Stimulated activated CD4-positive, alpha-beta T cell treated with anti-CD3 and anti-CD28 coated beads, Interleukin-1b, Interleukin-23, amount 100 ng/mL, for 1 hour (primary cell): ENCODE results near the gene SCYGR4.
"Not testable (repeated sequence)": the region's sequence is repeated elsewhere in the genome, so short reads cannot be mapped to it uniquely, and the experiment has no call there.

Experiments
- DNase-seq, 2 donors: peaks; one replicate each; pipeline ENCODE4 v3.0.0-alpha.2; 2020; ENCODE audit warnings: low read depth in 2 of 2

Gene SCYGR4

GRCh38 chr2:227617316-227618230 is at the start of gene SCYGR4:
Gene SCYGR4 (plus strand): TSS chr2:227617498. CDS start chr2:227617498, 0 bp downstream.
- DNase-seq: no peak

GRCh38 chr2:227568852-227569169 is 48.5 kb upstream of the SCYGR4 start:
- no peak for DNase-seq

GRCh38 chr2:227570615-227571014 is 46.7 kb upstream of the SCYGR4 start:
- no peak for DNase-seq

- DNase-seq: no peak
Measured at GRCh38 chr2:227576110-227576509, 41.2 kb upstream of the SCYGR4 start.

- no peak for DNase-seq
Measured at GRCh38 chr2:227576812-227577211, 40.5 kb upstream of the SCYGR4 start.

- DNase-seq: no peak
Measured at GRCh38 chr2:227577555-227577954, 39.7 kb upstream of the SCYGR4 start.

- no peak for DNase-seq
Measured at GRCh38 chr2:227578642-227579041, 38.7 kb upstream of the SCYGR4 start.

GRCh38 chr2:227579791-227580190 is 37.5 kb upstream of the SCYGR4 start:
- no peak for DNase-seq

- DNase-seq: no peak
Measured at GRCh38 chr2:227582369-227582768, 34.9 kb upstream of the SCYGR4 start.

GRCh38 chr2:227592694-227593387 is 24.5 kb upstream of the SCYGR4 start:
- DNase-seq: no peak

- no peak for DNase-seq
Measured at GRCh38 chr2:227595797-227596196, 21.5 kb upstream of the SCYGR4 start.

- no peak for DNase-seq
Measured at GRCh38 chr2:227597036-227597435, 20.3 kb upstream of the SCYGR4 start.

GRCh38 chr2:227597998-227598397 is 19.3 kb upstream of the SCYGR4 start:
- no peak for DNase-seq

- DNase-seq: not testable (repeated sequence)
Measured at GRCh38 chr2:227598835-227599503, 18.3 kb upstream of the SCYGR4 start, which contains the start of gene SCYGR2. Gene SCYGR2 (plus strand): TSS chr2:227598893. CDS start chr2:227598893, 0 bp downstream.

- DNase-seq: no peak
Measured at GRCh38 chr2:227602358-227602757, 14.9 kb upstream of the SCYGR4 start.

GRCh38 chr2:227606476-227606875 is 10.8 kb upstream of the SCYGR4 start:
- DNase-seq: no peak

GRCh38 chr2:227607941-227608340 is 9.4 kb upstream of the SCYGR4 start:
- no peak for DNase-seq

- no peak for DNase-seq
Measured at GRCh38 chr2:227608561-227609338, 8.5 kb upstream of the SCYGR4 start.

GRCh38 chr2:227610123-227610522 is 7.2 kb upstream of the SCYGR4 start:
- DNase-seq: no peak

- no peak for DNase-seq
Measured at GRCh38 chr2:227612546-227613271, 4.6 kb upstream of the SCYGR4 start.

GRCh38 chr2:227613272-227613660 is 4.0 kb upstream of the SCYGR4 start:
- DNase-seq: no peak
